Upper lobe of left lung (tissue), 4 donors: ENCODE data around the gene HPS3.

ENCODE experiments used
- CTCF ChIP-seq, 6 experiments: fragments of 450-650 bp in 4 of 6; fragments of 200-600 bp in 2 of 6; sonication (generic) in 2 of 6; IDR thresholded peaks; one replicate each; pipeline ENCODE4 v1.5.1; 2016 to 2019; ENCODE audit warnings: antibody characterized with exemption in 6 of 6
- EP300 ChIP-seq, 4 donors: sonication (generic); formaldehyde crosslinking; IDR thresholded peaks; one replicate each; pipeline ENCODE4 v1.5.1; 2017; ENCODE audit warnings: antibody characterized with exemption in 4 of 4, control low read depth in 2 of 4
- POLR2A ChIP-seq, 4 donors: fragments of 450-650 bp; IDR thresholded peaks; one replicate each; pipeline ENCODE4 v1.5.1; 2016 to 2017; ENCODE audit warnings: antibody characterized with exemption in 4 of 4, mild to moderate bottlenecking in 2 of 4

DNA sequence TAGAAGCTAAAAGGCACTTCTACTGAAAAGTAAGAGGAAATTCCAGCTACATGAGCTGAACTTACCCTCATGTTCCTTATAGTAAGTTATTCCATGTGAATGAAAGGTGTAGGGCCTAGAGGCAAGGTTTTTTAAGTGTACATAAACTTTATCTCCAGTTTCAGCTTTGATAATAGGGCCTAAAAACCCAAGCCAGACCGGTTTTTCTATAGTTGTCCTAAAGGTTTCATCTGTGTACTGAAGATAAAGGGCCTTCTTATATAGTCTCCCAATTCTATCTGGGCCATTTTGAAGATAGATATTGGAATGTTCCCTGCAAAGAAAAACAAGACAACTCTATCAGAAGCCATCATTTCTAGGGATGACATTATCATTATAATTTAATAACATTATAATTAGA lies 82.9 kb downstream of the HPS3 start:
- TF ChIP-seq CTCF (IDR thresholded peaks at IDR 0.05) (no peak), POLR2A (IDR thresholded peaks at IDR 0.05) (no peak), EP300 (IDR thresholded peaks at IDR 0.05) (no peak)
